Glomerular visceral epithelial cell (primary cell): Measurements from ENCODE around the gene MYBPC3.
A peak's percentile ranks its signal among the peaks of the same experiment; 100 is the strongest.

Source experiments
- DNase-seq: peaks from one replicate; pipeline ENCODE4 v3.0.0-alpha.2; 2016; ENCODE audit errors: extremely low spot score

MYBPC3 gene

DNA sequence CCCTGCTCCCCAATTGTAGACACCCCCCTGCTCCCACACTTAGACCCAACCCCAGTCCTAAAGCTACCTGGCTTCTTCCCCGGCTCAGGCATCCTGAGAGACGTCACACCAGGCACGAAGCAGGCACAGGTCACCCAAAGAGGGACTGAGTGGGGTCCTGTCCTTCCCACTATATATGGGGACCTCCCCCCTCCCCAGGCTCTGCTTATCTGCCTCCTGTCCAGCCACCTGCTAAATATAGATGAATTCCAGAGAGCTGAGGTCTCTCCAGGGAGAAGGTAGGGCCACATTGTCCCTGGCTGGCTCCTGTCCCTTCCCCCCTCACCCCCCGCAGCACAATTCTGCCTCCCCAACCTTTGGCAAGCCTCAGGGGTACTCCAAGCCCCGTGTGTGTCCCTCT, at the start of gene MYBPC3:
MYBPC3 (minus strand) TSS at position 147 of the 400 bp plus-strand sequence; CDS start at position 92, 55 bp downstream.
- no peak for DNase-seq

GRCh38 chr11:47400768-47401279, 48.3 kb upstream of the MYBPC3 start:
- no peak for DNase-seq

DNA sequence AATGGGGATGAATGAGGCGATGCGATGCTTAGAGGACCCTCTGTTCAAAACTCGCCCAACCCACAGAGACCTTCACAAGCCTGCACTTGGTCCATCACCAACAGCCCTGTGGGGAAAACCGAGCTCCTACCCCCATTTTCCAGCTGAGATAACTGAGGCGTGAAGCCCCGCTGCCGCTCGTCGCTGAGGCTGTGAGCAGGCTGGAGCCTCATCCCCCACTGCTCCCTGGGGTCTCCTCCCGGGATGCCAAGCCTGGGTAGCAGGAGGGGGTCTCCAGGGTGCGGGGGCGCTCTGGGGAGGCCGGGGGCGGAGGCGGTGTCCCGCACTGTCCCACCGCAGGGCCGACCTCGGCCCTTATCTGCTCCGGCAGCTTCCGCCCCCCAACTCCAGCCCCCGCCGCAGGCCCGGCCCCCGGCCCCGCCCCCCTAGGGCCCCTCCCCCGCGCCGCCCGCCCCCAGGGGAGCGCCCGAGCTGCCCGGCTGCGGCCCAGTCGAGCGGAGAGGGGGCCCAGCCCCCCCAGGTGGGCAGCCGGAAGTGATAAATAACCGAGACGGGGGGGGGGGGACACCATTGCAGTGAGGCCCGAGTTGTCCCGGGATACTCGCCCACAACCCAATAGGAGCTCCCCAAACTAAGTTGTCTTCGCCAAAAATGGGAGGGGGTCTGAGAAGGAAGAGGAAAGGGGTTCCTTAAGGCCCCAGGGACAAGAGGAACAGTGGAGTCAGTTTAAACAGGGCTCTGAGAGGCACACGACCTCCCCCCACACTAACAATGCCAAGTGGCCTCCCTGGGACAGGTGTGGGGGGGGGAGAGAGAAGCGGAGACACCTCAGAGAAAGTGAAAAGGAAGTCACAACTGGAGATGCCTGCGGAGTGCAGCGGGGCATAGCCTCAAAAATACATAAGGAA, 47.6 kb upstream of the MYBPC3 start:
- peak; percentile 34 for DNase-seq

- no peak for DNase-seq
Measured at GRCh38 chr11:47398551-47398950, 46.0 kb upstream of the MYBPC3 start.

GRCh38 chr11:47398011-47398410, 45.5 kb upstream of the MYBPC3 start:
- no peak for DNase-seq

GRCh38 chr11:47396049-47396320, 43.5 kb upstream of the MYBPC3 start:
- DNase-seq = no peak

GRCh38 chr11:47395223-47396048, 42.9 kb upstream of the MYBPC3 start:
- no peak for DNase-seq

- no peak for DNase-seq
Measured at GRCh38 chr11:47394322-47395222, 42.1 kb upstream of the MYBPC3 start.

DNA sequence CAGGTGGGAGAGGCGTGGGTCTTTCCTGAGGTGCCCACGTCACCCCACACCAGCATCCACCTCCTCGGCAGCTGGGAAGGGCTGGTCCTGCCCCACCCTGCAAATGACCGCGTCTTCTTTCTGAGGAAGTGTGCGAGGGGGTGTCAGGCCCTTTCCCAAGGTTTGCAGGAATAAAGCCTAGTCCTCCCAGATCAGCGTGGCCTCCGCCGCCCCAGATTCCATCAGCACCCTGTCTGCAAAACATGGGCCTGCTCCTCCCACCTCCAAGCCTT, 41.5 kb upstream of the MYBPC3 start:
- DNase-seq = no peak

GRCh38 chr11:47393163-47394049, 40.9 kb upstream of the MYBPC3 start:
- DNase-seq = peak; percentile 67

DNA sequence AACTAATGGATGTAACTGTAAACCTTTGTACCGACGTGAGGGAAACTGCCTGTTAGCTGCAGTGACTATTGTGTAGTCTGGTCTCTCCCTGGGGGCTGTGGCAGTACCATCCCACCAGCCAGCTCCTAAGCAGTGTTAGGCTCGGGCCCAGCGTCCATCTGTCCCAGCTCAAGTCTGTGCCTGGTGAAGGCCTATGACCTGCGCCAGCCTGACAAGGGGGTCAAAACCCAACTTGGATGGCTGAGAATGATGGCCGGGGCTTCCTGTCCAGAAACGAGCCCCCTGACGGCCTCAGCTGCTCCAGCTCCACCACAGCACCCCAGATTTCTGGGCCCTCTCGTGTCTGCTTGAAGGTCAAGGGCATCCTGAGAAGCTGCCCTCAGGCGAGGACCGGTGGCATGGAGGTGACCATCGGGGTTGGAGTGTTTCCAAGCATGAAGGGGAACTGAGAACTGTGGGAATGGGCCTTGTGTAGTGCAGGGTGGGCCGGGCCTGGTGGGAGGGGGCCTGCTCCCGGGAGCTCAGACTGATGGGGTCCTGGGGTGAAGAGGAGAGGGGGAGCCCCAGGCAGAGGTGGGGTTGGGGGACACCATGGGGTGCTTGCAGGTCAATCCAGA, 40.2 kb upstream of the MYBPC3 start:
- no peak for DNase-seq

DNA sequence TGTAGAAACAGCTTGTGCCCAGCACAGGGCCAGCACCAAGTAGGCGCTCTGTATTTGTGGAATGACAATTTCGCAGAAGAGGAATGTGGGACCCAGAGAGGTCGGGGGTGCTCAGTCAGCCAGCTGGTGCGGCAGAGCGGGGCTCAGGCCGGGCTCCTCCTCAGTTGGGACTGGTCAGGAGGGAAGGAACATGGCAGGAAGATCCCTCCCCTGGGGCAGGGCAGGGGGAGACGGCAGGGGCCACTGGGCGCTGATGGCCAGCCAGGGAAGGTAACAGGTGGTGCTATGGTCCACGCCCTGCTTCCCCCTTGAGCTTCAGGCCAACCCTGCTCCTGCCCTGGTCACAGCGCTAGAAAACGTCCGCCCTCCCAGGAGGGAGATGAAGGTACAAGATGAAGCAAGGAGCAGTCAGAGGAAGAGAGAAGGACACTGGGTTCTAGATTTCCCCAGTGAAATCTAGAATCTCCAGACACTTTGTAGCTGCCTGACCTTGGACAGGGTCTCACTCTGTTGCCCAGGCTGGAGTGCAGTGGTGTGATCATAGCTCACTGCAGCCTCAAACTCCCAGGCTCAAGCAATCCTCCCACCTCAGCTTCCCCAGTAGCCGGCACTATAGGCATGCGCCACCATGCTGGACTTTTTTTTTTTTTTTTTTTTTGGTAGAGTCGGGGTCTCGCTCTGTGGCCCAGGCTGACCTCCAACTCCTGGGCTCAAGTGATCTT, 39.4 kb upstream of the MYBPC3 start:
- DNase-seq = no peak

GRCh38 chr11:47391077-47391583, 38.6 kb upstream of the MYBPC3 start:
- DNase-seq = peak; percentile 63

- DNase-seq = no peak
Measured at GRCh38 chr11:47390422-47390760, 37.9 kb upstream of the MYBPC3 start.

- DNase-seq = no peak
Measured at GRCh38 chr11:47389577-47390421, 37.3 kb upstream of the MYBPC3 start.

GRCh38 chr11:47388697-47389576, 36.4 kb upstream of the MYBPC3 start:
- DNase-seq = no peak

GRCh38 chr11:47387944-47388696, 35.6 kb upstream of the MYBPC3 start:
- DNase-seq = no peak
